Measurements from ENCODE around the gene GYS1.

GYS1 gene

GRCh38 chr19:48958006-48958405 lies 35.1 kb downstream of the GYS1 start:
- no peak for TF ChIP-seq CTCF (IDR thresholded peaks at IDR 0.05; ENCODE audit: insufficient read depth, low read depth, low read length, missing control alignments)
- DNase-seq (ENCODE audit: low read depth): no peak
- H3K4me3 ChIP-seq (ENCODE audit: low read length): no peak overlapping the region

DNA sequence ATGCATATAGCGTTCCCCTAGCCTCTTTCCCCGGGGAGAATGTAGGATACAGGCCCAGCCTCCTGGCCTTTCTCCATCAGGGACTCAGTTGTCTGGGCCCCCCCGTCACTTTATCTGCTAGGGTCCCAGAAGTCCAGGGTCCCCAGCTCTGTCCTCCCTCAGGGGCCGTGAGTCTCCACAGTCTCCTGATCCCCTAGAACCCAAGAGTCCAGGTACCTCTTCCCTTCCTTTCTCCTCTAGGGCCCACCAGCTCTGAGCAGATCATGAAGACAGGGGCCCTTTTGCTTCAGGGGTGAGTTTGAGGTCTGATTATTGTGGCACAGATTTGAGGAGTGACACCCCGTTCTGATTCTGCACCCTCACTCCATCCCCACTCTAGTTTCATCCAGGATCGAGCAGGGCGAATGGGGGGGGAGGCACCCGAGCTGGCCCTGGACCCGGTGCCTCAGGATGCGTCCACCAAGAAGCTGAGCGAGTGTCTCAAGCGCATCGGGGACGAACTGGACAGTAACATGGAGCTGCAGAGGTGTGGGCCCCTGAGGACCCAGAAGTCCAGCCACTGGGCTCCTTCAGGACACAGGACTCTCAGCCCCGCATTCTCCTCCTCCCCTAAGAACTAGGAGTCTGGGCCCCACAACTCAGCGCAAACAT lies 37.7 kb downstream of the GYS1 start:
- no peak for DNase-seq (ENCODE audit: low read depth)
- H3K4me3 ChIP-seq (ENCODE audit: low read length): peak overlapping the region; percentile 97
- TF ChIP-seq CTCF (IDR thresholded peaks at IDR 0.05; ENCODE audit: insufficient read depth, low read depth, low read length, missing control alignments): no peak

- DNase-seq (ENCODE audit: low read depth): peak; percentile 96
These were observed 38.4 kb downstream of the GYS1 start, which contains the start of gene BAX for GRCh38 chr19:48954595-48955307. BAX (plus strand) TSS chr19:48954875; CDS start chr19:48954929, 54 bp downstream.

DNA sequence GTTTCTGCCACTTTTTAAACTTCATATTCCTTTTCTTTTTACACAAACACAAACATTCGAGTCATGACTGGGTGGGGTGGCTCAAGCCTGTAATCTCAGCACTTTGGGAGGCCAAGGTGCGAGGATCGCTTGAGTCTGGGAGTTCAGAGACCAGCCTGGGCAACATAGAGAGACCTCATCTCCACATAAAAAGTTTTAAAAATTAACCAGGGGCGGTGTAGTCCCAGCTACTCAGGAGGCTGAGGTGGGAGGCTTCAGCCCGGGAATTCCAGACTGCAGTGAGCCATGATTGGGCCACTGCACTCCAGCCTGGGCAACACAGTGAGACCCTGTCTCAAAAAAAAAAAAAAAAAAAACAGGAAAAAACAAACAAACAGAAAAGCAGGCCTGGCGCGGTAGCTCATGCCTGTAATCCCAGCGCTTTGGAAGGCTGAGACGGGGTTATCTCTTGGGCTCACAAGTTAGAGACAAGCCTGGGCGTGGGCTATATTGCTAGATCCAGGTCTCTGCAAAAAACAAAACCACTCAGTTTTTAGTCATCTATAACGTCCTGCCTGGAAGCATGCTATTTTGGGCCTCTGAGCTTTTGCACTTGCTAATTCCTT lies 39.0 kb downstream of the GYS1 start:
- peak overlapping the region; percentile 39 for H3K4me3 ChIP-seq (ENCODE audit: low read length)
- no peak for DNase-seq (ENCODE audit: low read depth)
- TF ChIP-seq CTCF (IDR thresholded peaks at IDR 0.05; ENCODE audit: insufficient read depth, low read depth, low read length, missing control alignments): no peak

More at GRCh38 chr19:48954595-48955307, 38.4 kb downstream of the GYS1 start, which contains the start of gene BAX:
- peak within 1 kb of the TSS; percentile 97 for H3K4me3 ChIP-seq (ENCODE audit: low read length)
- no peak for TF ChIP-seq CTCF (IDR thresholded peaks at IDR 0.05; ENCODE audit: insufficient read depth, low read depth, low read length, missing control alignments)

- no peak overlapping the region for H3K4me3 ChIP-seq (ENCODE audit: low read length)
- no peak for DNase-seq (ENCODE audit: low read depth)
- TF ChIP-seq CTCF (IDR thresholded peaks at IDR 0.05; ENCODE audit: insufficient read depth, low read depth, low read length, missing control alignments): no peak
These were observed 40.0 kb downstream of the GYS1 start for GRCh38 chr19:48953141-48953540.

GRCh38 chr19:48950830-48951519 lies 42.1 kb downstream of the GYS1 start:
- no peak for TF ChIP-seq CTCF (IDR thresholded peaks at IDR 0.05; ENCODE audit: insufficient read depth, low read depth, low read length, missing control alignments)
- no peak for DNase-seq (ENCODE audit: low read depth)
- no peak overlapping the region for H3K4me3 ChIP-seq (ENCODE audit: low read length)

Data from epithelial cell of esophagus (primary cell).